Skeletal muscle tissue (tissue), 4 donors: ENCODE data around the gene MTMR3. TPM values are rescaled to one million over a fixed set of nuclear protein-coding genes. Genes with fewer than 3 reads are reported as not detected.

Source experiments
- H3K27ac ChIP-seq: one replicate; pipeline ENCODE4 v1.7.0; 2013; ENCODE audit warnings: mild to moderate bottlenecking, low read depth, low read length, inconsistent platforms
- H3K27me3 ChIP-seq, 3 donors: one replicate each; pipeline ENCODE4 v1.7.0; 2013; ENCODE audit warnings: low read length in 3 of 3; ENCODE audit not compliant: control insufficient read depth in 3 of 3, insufficient read depth in 3 of 3
- H3K36me3 ChIP-seq, 3 donors: one replicate each; pipeline ENCODE4 v1.7.0; 2013; ENCODE audit warnings: low read length in 3 of 3; ENCODE audit not compliant: control insufficient read depth in 3 of 3, insufficient read depth in 3 of 3
- H3K4me1 ChIP-seq, 3 donors: one replicate each; pipeline ENCODE4 v1.7.0; 2013; ENCODE audit warnings: low read length in 3 of 3, mild to moderate bottlenecking in 3 of 3; ENCODE audit not compliant: control insufficient read depth in 3 of 3, insufficient read depth in 3 of 3
- H3K4me3 ChIP-seq, 3 donors: one replicate each; pipeline ENCODE4 v1.7.0; 2013; ENCODE audit warnings: low read length in 3 of 3
- H3K9ac ChIP-seq, 3 donors: one replicate each; pipeline ENCODE4 v1.7.0; 2013; ENCODE audit warnings: low read length in 3 of 3, mild to moderate bottlenecking in 3 of 3, moderate library complexity in 2 of 3, low read depth in 1 of 3
- H3K9me3 ChIP-seq, 3 donors: one replicate each; pipeline ENCODE4 v1.7.0; 2013; ENCODE audit warnings: low read length in 3 of 3; ENCODE audit not compliant: control insufficient read depth in 3 of 3
- total RNA-seq: library from RNA; depleted of rRNA; stranded (reverse); fragments of >200 nt; gene quantifications from one replicate; pipeline ENCODE4 v1.2.3, GENCODE V29; 2014
- donor health status: Osteomylitis.

Gene MTMR3
- total RNA-seq, 1 donor from 2014 or later, result 38.6 TPM

DNA sequence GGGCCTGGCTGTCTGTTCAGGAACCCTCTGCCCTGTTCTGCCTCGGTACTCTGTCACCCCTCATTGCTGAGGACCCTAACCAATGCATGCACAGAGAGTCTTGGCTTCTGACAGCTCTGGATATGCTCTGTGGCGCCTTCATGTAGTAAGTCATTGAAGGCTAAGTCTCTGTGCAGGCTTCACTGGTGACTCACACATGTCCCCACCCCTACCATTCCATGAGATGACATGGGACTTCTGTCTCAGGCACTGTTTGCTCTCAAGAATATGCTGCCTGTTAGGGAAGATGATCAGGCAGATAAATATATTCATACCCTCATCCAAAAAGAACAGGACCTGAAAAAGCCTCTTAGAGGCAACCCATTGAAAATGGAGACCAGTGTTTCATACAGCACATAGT lies 153.7 kb downstream of the MTMR3 start:
- no peak overlapping the region for H3K4me3 ChIP-seq
- H3K27me3 ChIP-seq, result peaks cover 0 to under 1% (median 0%) of the 10 kb centered on the region in 3 donors
- H3K27ac ChIP-seq, result no peak overlapping the region
- no peak overlapping the region for H3K9ac ChIP-seq
- H3K9me3 ChIP-seq, result no peaks in the 10 kb centered on the region
- no peaks in the 10 kb centered on the region for H3K36me3 ChIP-seq
- H3K4me1 ChIP-seq, result peaks cover 6 to 18% (median 12%) of the 10 kb centered on the region in 3 donors

DNA sequence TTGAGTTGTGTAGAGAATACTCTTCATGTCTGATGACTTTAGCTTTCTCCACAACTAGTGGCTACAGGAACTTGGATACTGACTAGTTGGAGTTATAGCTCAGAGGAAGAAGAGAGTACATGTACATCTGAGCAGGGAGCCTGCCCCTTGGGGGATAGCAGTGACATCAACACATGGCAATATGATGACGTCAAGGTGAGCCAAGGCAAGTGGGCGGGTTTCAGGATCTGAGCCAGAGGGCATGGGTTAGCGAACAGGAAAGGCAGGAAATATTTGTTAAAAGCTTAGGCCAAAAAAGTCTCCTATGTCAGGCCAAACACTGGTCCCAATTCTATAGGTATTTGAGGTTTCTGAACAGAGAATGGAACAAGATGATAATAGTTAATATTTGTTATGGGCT lies 155.2 kb downstream of the MTMR3 start:
- H3K27ac ChIP-seq, result no peak overlapping the region
- peaks cover 6 to 14% (median 10%) of the 10 kb centered on the region in 3 donors for H3K4me1 ChIP-seq
- H3K27me3 ChIP-seq, result peaks cover 0 to 3% (median 0%) of the 10 kb centered on the region in 3 donors

GRCh38 chr22:30040499-30041260 lies 157.7 kb downstream of the MTMR3 start:
- H3K4me3 ChIP-seq, result no peak overlapping the region
- H3K9ac ChIP-seq, result no peak overlapping the region
- H3K27ac ChIP-seq, result no peak overlapping the region
- H3K4me1 ChIP-seq, result peaks cover 0 to 5% (median 4%) of the 10 kb centered on the region in 3 donors
- H3K9me3 ChIP-seq, result no peaks in the 10 kb centered on the region
- H3K36me3 ChIP-seq, result no peaks in the 10 kb centered on the region
- H3K27me3 ChIP-seq, result peaks cover 0 to 7% (median 0%) of the 10 kb centered on the region in 3 donors

More for the DNA sequence above, 155.2 kb downstream of the MTMR3 start:
- Histone ChIP-seq H3K9ac (no peak overlapping the region), H3K9me3 (no peaks in the 10 kb centered on the region), H3K4me3 (no peak overlapping the region), H3K36me3 (no peaks in the 10 kb centered on the region)

DNA sequence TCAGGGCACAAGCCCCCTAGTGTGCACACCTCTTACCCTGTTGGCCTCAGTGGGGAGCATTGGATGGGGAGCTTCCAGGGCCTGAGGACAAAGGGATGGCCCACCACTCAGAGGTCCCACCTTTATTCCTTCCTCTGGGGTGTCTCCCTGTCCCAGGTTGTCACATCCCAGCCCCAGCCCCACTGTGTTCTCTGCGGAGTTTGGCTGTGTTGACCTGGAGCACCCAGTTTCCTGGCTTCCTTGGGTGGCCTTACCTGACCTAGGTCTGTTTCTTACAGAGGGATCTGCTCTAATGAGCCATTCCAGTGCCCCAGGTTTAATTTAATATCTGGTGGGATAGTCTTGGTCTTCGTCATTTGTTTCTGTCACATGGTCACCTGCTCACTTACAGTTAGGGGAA lies 158.5 kb downstream of the MTMR3 start:
- H3K36me3 ChIP-seq, result no peaks in the 10 kb centered on the region
- H3K27me3 ChIP-seq, result peaks cover 0 to 7% (median 0%) of the 10 kb centered on the region in 3 donors
- no peak overlapping the region for H3K4me3 ChIP-seq
- peaks cover 0 to 5% (median 2%) of the 10 kb centered on the region in 3 donors for H3K4me1 ChIP-seq
- no peaks in the 10 kb centered on the region for H3K9me3 ChIP-seq
- H3K9ac ChIP-seq, result no peak overlapping the region
- H3K27ac ChIP-seq, result no peak overlapping the region

- peaks cover 0 to 7% (median 0%) of the 10 kb centered on the region in 3 donors for H3K27me3 ChIP-seq
- H3K9me3 ChIP-seq, result no peaks in the 10 kb centered on the region
- H3K27ac ChIP-seq, result no peak overlapping the region
- no peak overlapping the region for H3K4me3 ChIP-seq
- H3K9ac ChIP-seq, result no peak overlapping the region
- no peaks in the 10 kb centered on the region for H3K36me3 ChIP-seq
- peaks cover 0 to 5% (median 0%) of the 10 kb centered on the region in 3 donors for H3K4me1 ChIP-seq
Observed at GRCh38 chr22:30041881-30042280, 158.9 kb downstream of the MTMR3 start.

DNA sequence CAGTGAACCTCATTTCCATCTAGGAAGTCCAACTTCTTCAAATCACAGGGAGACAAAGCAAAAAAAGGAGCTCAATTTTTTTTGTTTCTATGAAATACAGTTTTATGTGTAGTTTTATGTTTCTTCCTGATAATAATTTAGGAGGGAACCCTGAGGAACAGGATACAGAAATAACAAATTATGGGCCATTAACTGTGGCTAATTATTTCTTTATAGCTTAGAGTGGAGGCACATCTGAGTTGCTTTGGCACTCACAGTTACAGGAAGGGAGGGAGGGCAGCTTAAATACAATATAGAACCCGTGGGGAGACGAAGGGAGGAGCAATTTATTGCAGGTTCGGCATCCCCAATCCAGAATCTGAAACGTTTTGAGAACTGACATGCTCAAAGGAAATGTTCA lies 160.2 kb downstream of the MTMR3 start:
- Histone ChIP-seq H3K27me3 (peaks cover 0 to 7% (median 0%) of the 10 kb centered on the region in 3 donors), H3K36me3 (no peaks in the 10 kb centered on the region), H3K9ac (no peak overlapping the region), H3K27ac (no peak overlapping the region), H3K4me1 (peaks cover 0 to 5% (median 0%) of the 10 kb centered on the region in 3 donors), H3K9me3 (no peaks in the 10 kb centered on the region), H3K4me3 (no peak overlapping the region)

DNA sequence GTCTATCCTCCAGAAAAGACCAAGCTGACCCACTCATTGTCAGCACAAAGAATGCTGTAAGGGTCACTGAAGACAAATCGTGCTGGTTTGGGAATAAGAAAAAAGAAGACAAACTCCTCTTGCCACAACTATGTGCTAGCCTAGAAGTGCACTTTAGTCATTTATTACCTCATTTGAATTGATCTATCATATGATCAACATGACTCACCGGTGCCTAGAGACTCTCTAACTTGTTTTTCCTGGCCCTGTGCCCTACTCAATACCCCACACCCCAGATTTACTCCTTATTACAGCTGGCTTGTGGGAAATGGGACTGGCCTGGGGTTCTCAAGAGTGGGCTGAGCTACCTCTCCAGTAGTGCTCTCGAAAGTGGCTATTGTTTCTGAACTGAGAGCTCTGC lies 161.4 kb downstream of the MTMR3 start:
- peaks cover 0 to 7% (median 0%) of the 10 kb centered on the region in 3 donors for H3K27me3 ChIP-seq
- no peak overlapping the region for H3K4me3 ChIP-seq
- H3K9me3 ChIP-seq, result no peaks in the 10 kb centered on the region
- peaks cover 0 to 5% (median 0%) of the 10 kb centered on the region in 3 donors for H3K4me1 ChIP-seq
- peak overlapping the region; percentile 25 for H3K27ac ChIP-seq
- H3K36me3 ChIP-seq, result no peaks in the 10 kb centered on the region
- no peak overlapping the region for H3K9ac ChIP-seq

- Histone ChIP-seq H3K4me1 (peaks cover 0 to 5% (median 0%) of the 10 kb centered on the region in 3 donors), H3K36me3 (no peaks in the 10 kb centered on the region), H3K27ac (peak overlapping the region; percentile 25), H3K9ac (no peak overlapping the region), H3K4me3 (no peak overlapping the region), H3K9me3 (no peaks in the 10 kb centered on the region), H3K27me3 (peaks cover 0 to 7% (median 0%) of the 10 kb centered on the region in 3 donors)
Observed at GRCh38 chr22:30044881-30045493, 162.0 kb downstream of the MTMR3 start.

DNA sequence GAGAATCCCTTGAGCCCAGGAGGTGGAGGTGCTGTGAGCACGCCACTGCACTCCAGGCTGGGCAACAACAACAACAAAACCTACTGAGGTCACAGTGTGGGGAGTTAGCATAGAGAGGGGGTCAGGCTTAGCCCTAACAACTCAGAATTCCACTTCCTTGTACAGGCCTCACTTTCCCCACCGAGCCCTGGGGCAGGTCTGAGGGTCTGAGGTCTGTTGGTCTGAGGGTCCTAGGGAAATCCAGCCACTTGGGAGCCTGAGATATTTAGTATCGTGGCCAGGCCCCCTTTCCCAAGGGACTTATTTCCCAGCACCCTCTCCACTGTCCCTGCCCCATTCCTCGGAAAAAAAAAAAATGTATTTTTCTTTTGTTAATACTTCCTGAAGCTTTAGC lies 162.5 kb downstream of the MTMR3 start:
- H3K4me1 ChIP-seq, result peaks cover 0 to 5% (median 0%) of the 10 kb centered on the region in 3 donors
- H3K36me3 ChIP-seq, result no peaks in the 10 kb centered on the region
- no peak overlapping the region for H3K9ac ChIP-seq
- peaks cover 0 to 7% (median 0%) of the 10 kb centered on the region in 3 donors for H3K27me3 ChIP-seq
- H3K4me3 ChIP-seq, result no peak overlapping the region
- H3K9me3 ChIP-seq, result no peaks in the 10 kb centered on the region
- no peak overlapping the region for H3K27ac ChIP-seq
